ENCODE data around the gene RFC2. TPM values are rescaled to one million over a fixed set of nuclear protein-coding genes. Genes with fewer than 3 reads are reported as not detected.
A peak's percentile ranks its signal among the peaks of the same experiment; 100 is the strongest.

The RFC2 gene
- polyA plus RNA-seq, 2 of the 4 experiments (the other 2 are of a cell fraction), result 44.6 to 71.2 TPM

GRCh38 chr7:74293577-74293908, 39.3 kb upstream of the RFC2 start:
- peak overlapping the region; percentile 94 for H3K4me2 ChIP-seq
- peak overlapping the region; percentile 68 to 75; a peak in 5 of 6 replicates for H3K27ac ChIP-seq
- 83% methylated on average over 4 of the region's 4 CpGs for WGBS (ENCODE audit: missing lambda C conversion rate)
- DNase-seq (ENCODE audit: low read depth in 1 of 2, low spot score in 1 of 2), result no peak
- ChIA-PET CTCF (interaction anchor here (1.6 to 6.8 kb wide), 4 partner anchors 9 to 107 kb away, joined by 5 to 38 read pairs (median 12); no protein-coding TSS in a partner anchor), POLR2A (no interaction called here)
- no peak for ATAC-seq
- peaks cover 44% of the 10 kb centered on the region for H3K4me1 ChIP-seq
- H3K9me3 ChIP-seq, result no peaks in the 10 kb centered on the region
- FAIRE-seq, result no peak
- no peak overlapping the region for H3K4me3 ChIP-seq
- TF ChIP-seq MYC (IDR thresholded peaks at IDR 0.05; ENCODE audit: borderline replicate concordance, low read length), result no peak
- no peak for TF ChIP-seq JUNB (IDR thresholded peaks at IDR 0.05)
- no peak for TF ChIP-seq CHD4 (IDR thresholded peaks at IDR 0.05; ENCODE audit: borderline replicate concordance)
- TF ChIP-seq KDM5A (IDR thresholded peaks at IDR 0.05), result no peak

- Histone ChIP-seq H3K4me3 (peak overlapping the region; percentile 6; the same call in 1 of the 3 replicates), H3K27ac (peak overlapping the region; percentile 68 to 75), H3K4me1 (peaks cover 49% of the 10 kb centered on the region), H3K4me2 (peak overlapping the region; percentile 94), H3K9me3 (no peaks in the 10 kb centered on the region)
- peak in 1 of 2 experiments; percentile 53 for DNase-seq (ENCODE audit: low read depth in 1 of 2, low spot score in 1 of 2)
- no peak for FAIRE-seq
- ATAC-seq, result 0 out of 6 replicates have a peak, but pooled peaks of 1 of the 2 experiments have one; percentile 6
- ChIA-PET POLR2A (interaction anchor here (0.6 kb wide), 1 partner anchor 86 kb away, joined by 4 read pairs; no protein-coding TSS in a partner anchor), CTCF (interaction anchor here (1.1 to 6.8 kb wide), 6 partner anchors 8 to 108 kb away, joined by 3 to 38 read pairs (median 8); no protein-coding TSS in a partner anchor)
- TF ChIP-seq HDAC2 (IDR thresholded peaks at IDR 0.05), result no peak
- TF ChIP-seq BHLHE40 (IDR thresholded peaks at IDR 0.05; ENCODE audit: low read depth, low read length), result no peak
- no peak for TF ChIP-seq CBX2 (IDR thresholded peaks at IDR 0.05; ENCODE audit: borderline replicate concordance, low read depth)
- TF ChIP-seq NFE2L2 (conservative IDR thresholded peaks at IDR 0.05; ENCODE audit: low read length), result no peak
- no peak for TF ChIP-seq MAX (IDR thresholded peaks at IDR 0.05)
- no peak for TF ChIP-seq HOXB13 (CRISPR knock-in tag; IDR thresholded peaks at IDR 0.05; ENCODE audit: low read depth)
- 52% methylated on average over 18 of the region's 18 CpGs for WGBS (ENCODE audit: missing lambda C conversion rate)
These were observed 38.8 kb upstream of the RFC2 start for GRCh38 chr7:74292757-74293576.

GRCh38 chr7:74291535-74291934, 37.3 kb upstream of the RFC2 start:
- DNase-seq (ENCODE audit: low read depth in 1 of 2, low spot score in 1 of 2), result no peak
- TF ChIP-seq HES2 (IDR thresholded peaks at IDR 0.05) (no peak), SREBF2 (IDR thresholded peaks at IDR 0.05) (no peak), RNF2 (IDR thresholded peaks at IDR 0.05; ENCODE audit: borderline replicate concordance, low read depth) (no peak), MAX (IDR thresholded peaks at IDR 0.05) (no peak), POLR2A (IDR thresholded peaks at IDR 0.05; ENCODE audit: low read length) (no peak), HOXB13 (CRISPR knock-in tag; IDR thresholded peaks at IDR 0.05; ENCODE audit: low read depth) (no peak), ESRRA (IDR thresholded peaks at IDR 0.05; ENCODE audit: borderline replicate concordance, low read length) (no peak), BHLHE40 (IDR thresholded peaks at IDR 0.05; ENCODE audit: low read depth, low read length) (no peak), MYC (IDR thresholded peaks at IDR 0.05; ENCODE audit: borderline replicate concordance, low read length) (no peak), EHMT2 (IDR thresholded peaks at IDR 0.05; ENCODE audit: low read depth) (no peak), BCL3 (IDR thresholded peaks at IDR 0.05) (no peak), ATOH8 (CRISPR knock-in tag; IDR thresholded peaks at IDR 0.05; ENCODE audit: low read depth) (no peak), ZC3H11A (IDR thresholded peaks at IDR 0.05) (no peak), FOSL2 (IDR thresholded peaks at IDR 0.05) (no peak), FOSL2 (CRISPR knock-in tag; IDR thresholded peaks at IDR 0.05) (no peak), HOXA7 (CRISPR knock-in tag; IDR thresholded peaks at IDR 0.05) (no peak)
- no peaks in the 10 kb centered on the region for H3K9me3 ChIP-seq
- no peak for FAIRE-seq
- WGBS (ENCODE audit: missing lambda C conversion rate), result 87% methylated on average over 5 of the region's 5 CpGs
- POLR2A ChIA-PET, result no interaction called here
- H3K4me2 ChIP-seq, result peak overlapping the region; percentile 94; the same call in 2 of the 3 replicates
- CTCF ChIA-PET, result interaction anchor here (0.6 to 6.8 kb wide), 3 partner anchors 9 to 109 kb away, joined by 3 to 38 read pairs (median 6); no protein-coding TSS in a partner anchor
- no peak for ATAC-seq
- no peak overlapping the region for H3K27ac ChIP-seq
- peaks cover 51% of the 10 kb centered on the region for H3K4me1 ChIP-seq
- no peak overlapping the region for H3K4me3 ChIP-seq
